Measurements from ENCODE around the gene GSN.

Gene GSN

GRCh38 chr9:121357011-121357410, 89.0 kb downstream of the GSN start:
- FAIRE-seq: no peak

- FAIRE-seq: no peak
These were observed 90.8 kb downstream of the GSN start for GRCh38 chr9:121358751-121359150.

- no peak for FAIRE-seq
These were observed 91.7 kb downstream of the GSN start for GRCh38 chr9:121359351-121360294.

- no peak for FAIRE-seq
These were observed 92.8 kb downstream of the GSN start for GRCh38 chr9:121360601-121361374.

- FAIRE-seq: no peak
These were observed 95.1 kb downstream of the GSN start for GRCh38 chr9:121362813-121363621.

- FAIRE-seq: no peak
These were observed 95.6 kb downstream of the GSN start for GRCh38 chr9:121363622-121363961.

GRCh38 chr9:121364077-121364476, 96.1 kb downstream of the GSN start:
- no peak for FAIRE-seq

GRCh38 chr9:121364886-121365285, 96.9 kb downstream of the GSN start:
- FAIRE-seq: no peak

- no peak for FAIRE-seq
These were observed 97.6 kb downstream of the GSN start for GRCh38 chr9:121365564-121365963.

GRCh38 chr9:121366611-121367192, 98.7 kb downstream of the GSN start:
- no peak for FAIRE-seq

- no peak for FAIRE-seq
These were observed 99.6 kb downstream of the GSN start for GRCh38 chr9:121367306-121368137.

- FAIRE-seq: no peak
These were observed 100.2 kb downstream of the GSN start for GRCh38 chr9:121368138-121368522.

- no peak for FAIRE-seq
These were observed 100.8 kb downstream of the GSN start for GRCh38 chr9:121368745-121369144.

- no peak for FAIRE-seq
These were observed 101.8 kb downstream of the GSN start, which contains the start of gene STOM for GRCh38 chr9:121369595-121370265. TSS of gene STOM (minus strand) at chr9:121370250. CDS start at chr9:121370187, 63 bp downstream.

- FAIRE-seq: no peak
These were observed 103.6 kb downstream of the GSN start for GRCh38 chr9:121371495-121372061.

- no peak for FAIRE-seq
These were observed 104.5 kb downstream of the GSN start for GRCh38 chr9:121372239-121373010.

GRCh38 chr9:121373011-121373729, 105.2 kb downstream of the GSN start:
- no peak for FAIRE-seq

- peak; percentile 47 for FAIRE-seq
These were observed 108.4 kb downstream of the GSN start for GRCh38 chr9:121376214-121376830.

- FAIRE-seq: no peak
These were observed 112.9 kb downstream of the GSN start for GRCh38 chr9:121380846-121381245.
